SK-N-SH treated with all-trans-retinoic acid at 6 μM for 48 hours (cell line): Measurements from ENCODE around the gene HS3ST3A1.

Source experiments
- ATAC-seq: fragments of 200-7000 bp; cut with Tn5 transposase; 3 replicates; pipeline ENCODE4 v1.9.1; 2020; ENCODE audit warnings: mild to moderate bottlenecking, moderate library complexity
- BACH2 ChIP-seq: fragments of 250-450 bp; sonication (Bioruptor Pico); IDR thresholded peaks from 2 replicates; pipeline ENCODE4 v1.9.0; 2021; ENCODE audit warnings: mild to moderate bottlenecking, borderline replicate concordance
- CSDC2 ChIP-seq: fragments of 250-450 bp; sonication (Bioruptor Pico); IDR thresholded peaks from 2 replicates; pipeline ENCODE4 v1.5.0; 2020; ENCODE audit warnings: mild to moderate bottlenecking, moderate library complexity
- CSRNP3 ChIP-seq: fragments of 250-450 bp; sonication (Bioruptor Pico); IDR thresholded peaks from 2 replicates; pipeline ENCODE4 v1.5.1; 2021; ENCODE audit warnings: mild to moderate bottlenecking, moderate library complexity
- ESRRG ChIP-seq: fragments of 250-450 bp; sonication (Bioruptor Pico); IDR thresholded peaks from 2 replicates; pipeline ENCODE4 v1.6.1; 2021; ENCODE audit warnings: mild to moderate bottlenecking
- GLIS3 ChIP-seq: fragments of 250-450 bp; sonication (Bioruptor Pico); IDR thresholded peaks from 2 replicates; pipeline ENCODE4 v1.5.0; 2020; ENCODE audit warnings: mild to moderate bottlenecking, moderate library complexity
- OSR1 ChIP-seq: fragments of 250-450 bp; sonication (Bioruptor Pico); IDR thresholded peaks from 2 replicates; pipeline ENCODE4 v1.8.0; 2022; ENCODE audit warnings: moderate library complexity, mild to moderate bottlenecking, inconsistent platforms
- PATZ1 ChIP-seq: fragments of 250-450 bp; sonication (Bioruptor Pico); IDR thresholded peaks from 2 replicates; pipeline ENCODE4 v1.8.0; 2020; ENCODE audit warnings: mild to moderate bottlenecking, moderate library complexity, borderline replicate concordance
- PPARA ChIP-seq: fragments of 250-450 bp; sonication (Bioruptor Pico); IDR thresholded peaks from 2 replicates; pipeline ENCODE4 v1.5.0; 2020; ENCODE audit warnings: mild to moderate bottlenecking, borderline replicate concordance
- RARB ChIP-seq: fragments of 250-450 bp; sonication (Bioruptor Pico); IDR thresholded peaks from 2 replicates; pipeline ENCODE4 v1.8.0; 2021; ENCODE audit warnings: mild to moderate bottlenecking, moderate library complexity
- TOX ChIP-seq: fragments of 250-450 bp; sonication (Bioruptor Pico); IDR thresholded peaks from 2 replicates; pipeline ENCODE4 v1.8.0; 2021; ENCODE audit warnings: mild to moderate bottlenecking, moderate library complexity, borderline replicate concordance
- TSHZ2 ChIP-seq: fragments of 250-450 bp; sonication (Bioruptor Pico); IDR thresholded peaks from 2 replicates; pipeline ENCODE4 v1.5.0; 2020; ENCODE audit warnings: mild to moderate bottlenecking, moderate library complexity
- ZC3H10 ChIP-seq: fragments of 250-450 bp; sonication (Bioruptor Pico); IDR thresholded peaks from 2 replicates; pipeline ENCODE4 v1.5.1; 2021; ENCODE audit warnings: mild to moderate bottlenecking, moderate library complexity
- ZFP3 ChIP-seq: fragments of 250-450 bp; sonication (Bioruptor Pico); IDR thresholded peaks from 2 replicates; pipeline ENCODE4 v1.5.0; 2020; ENCODE audit warnings: mild to moderate bottlenecking, moderate library complexity
- ZFP30 ChIP-seq: fragments of 450-650 bp; formaldehyde crosslinking; IDR thresholded peaks from 2 replicates; pipeline ENCODE4 v1.5.0; 2022; ENCODE audit warnings: mild to moderate bottlenecking, moderate library complexity
- ZNF70 ChIP-seq: fragments of 450-650 bp; formaldehyde crosslinking; IDR thresholded peaks from 2 replicates; pipeline ENCODE4 v1.5.0; 2020; ENCODE audit warnings: mild to moderate bottlenecking, moderate library complexity
- TF ChIP-seq, protein P1 (sequence below): fragments of 250-450 bp; sonication (Bioruptor Pico); IDR thresholded peaks from 2 replicates; pipeline ENCODE4 v1.5.1; 2020; ENCODE audit warnings: low read depth, mild to moderate bottlenecking, moderate library complexity

HS3ST3A1 gene

GRCh38 chr17:13597723-13598347 is 3.9 kb downstream of the HS3ST3A1 start:
- ATAC-seq, result no peak
- TF ChIP-seq ZNF70 (CRISPR knock-in tag) (peak; percentile 64; the same call in 1 of the 2 replicates), TSHZ2 (CRISPR knock-in tag) (no peak)
- TF ChIP-seq, all 23 proteins: peak for 1

DNA sequence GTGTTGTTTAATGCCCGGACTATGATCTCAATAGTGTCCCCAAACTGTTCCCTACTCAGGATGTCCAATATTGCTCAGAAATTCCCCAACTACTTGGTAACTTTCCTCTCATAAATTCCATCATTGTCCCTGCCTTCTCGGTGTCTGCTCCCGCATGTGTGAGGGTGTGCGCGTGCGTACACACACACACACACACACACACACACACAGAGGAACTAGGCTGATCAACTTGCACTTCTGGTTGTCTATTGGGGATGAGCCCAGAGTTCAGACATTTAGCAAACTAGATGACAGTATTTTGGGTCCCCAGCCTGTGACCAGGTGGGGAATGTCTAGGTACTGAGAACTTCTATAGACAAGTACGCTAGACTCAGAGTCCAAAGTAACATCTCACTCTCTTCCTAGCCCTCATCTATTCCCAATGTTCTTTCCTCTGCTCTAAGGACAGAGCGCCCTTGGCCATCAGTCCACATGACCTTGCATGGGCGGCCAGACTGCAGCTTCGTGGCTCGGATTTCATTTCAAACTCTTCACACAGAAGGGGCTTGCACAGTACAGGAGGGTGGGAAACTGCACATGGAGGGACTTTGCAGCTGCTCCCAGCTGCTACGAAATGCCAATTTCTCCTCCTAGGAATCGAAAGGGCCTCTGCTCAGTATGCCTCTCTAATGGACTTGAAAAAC is 5.3 kb downstream of the HS3ST3A1 start:
- no peak for ATAC-seq
- no peak for TF ChIP-seq ZFP30
- TF ChIP-seq PPARA, result no peak
- TF ChIP-seq CSRNP3, result no peak
- no peak for TF ChIP-seq ZC3H10 (CRISPR knock-in tag)
- TF ChIP-seq TSHZ2 (CRISPR knock-in tag), result no peak
- TF ChIP-seq TOX, result no peak
- TF ChIP-seq BACH2, result no peak
- TF ChIP-seq PATZ1 (CRISPR knock-in tag), result no peak
- no peak for TF ChIP-seq CSDC2 (CRISPR knock-in tag)
- no peak for TF ChIP-seq ZFP3 (CRISPR knock-in tag)

GRCh38 chr17:13595599-13595899 is 6.2 kb downstream of the HS3ST3A1 start:
- ATAC-seq, result no peak

More at GRCh38 chr17:13595599-13595899, 6.2 kb downstream of the HS3ST3A1 start:
- TF ChIP-seq, protein P1, sequence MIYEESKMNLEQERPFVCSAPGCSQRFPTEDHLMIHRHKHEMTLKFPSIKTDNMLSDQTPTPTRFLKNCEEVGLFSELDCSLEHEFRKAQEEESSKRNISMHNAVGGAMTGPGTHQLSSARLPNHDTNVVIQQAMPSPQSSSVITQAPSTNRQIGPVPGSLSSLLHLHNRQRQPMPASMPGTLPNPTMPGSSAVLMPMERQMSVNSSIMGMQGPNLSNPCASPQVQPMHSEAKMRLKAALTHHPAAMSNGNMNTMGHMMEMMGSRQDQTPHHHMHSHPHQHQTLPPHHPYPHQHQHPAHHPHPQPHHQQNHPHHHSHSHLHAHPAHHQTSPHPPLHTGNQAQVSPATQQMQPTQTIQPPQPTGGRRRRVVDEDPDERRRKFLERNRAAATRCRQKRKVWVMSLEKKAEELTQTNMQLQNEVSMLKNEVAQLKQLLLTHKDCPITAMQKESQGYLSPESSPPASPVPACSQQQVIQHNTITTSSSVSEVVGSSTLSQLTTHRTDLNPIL (CRISPR knock-in tag), result no peak
- TF ChIP-seq BACH2 (no peak), CSRNP3 (no peak), OSR1 (no peak), GLIS3 (CRISPR knock-in tag) (no peak), ESRRG (CRISPR knock-in tag) (no peak), RARB (CRISPR knock-in tag) (no peak)
